ENCODE measurements around the gene EIF4ENIF1.

EIF4ENIF1 gene

GRCh38 chr22:31481129-31481528, 8.5 kb downstream of the EIF4ENIF1 start:
- Histone ChIP-seq H3K27me3 (ENCODE audit: insufficient read depth, insufficient read length) (no peaks in the 10 kb centered on the region), H3K36me3 (ENCODE audit: insufficient read depth, insufficient read length, low read length) (peaks cover 52% of the 10 kb centered on the region), H3K9ac (ENCODE audit: insufficient read length, low read depth) (no peak overlapping the region), H3K4me1 (ENCODE audit: insufficient read depth, insufficient read length) (no peaks in the 10 kb centered on the region), H3K9me3 (ENCODE audit: insufficient read depth, low read length) (no peaks in the 10 kb centered on the region), H3K4me3 (ENCODE audit: insufficient read length, low read depth) (no peak overlapping the region)
- no peak for TF ChIP-seq ZNF274 (IDR thresholded peaks at IDR 0.05; ENCODE audit: low read depth, low read length)
- no peak for TF ChIP-seq SUZ12 (IDR thresholded peaks at IDR 0.05; ENCODE audit: extremely low read depth, insufficient read depth, insufficient read length)
- TF ChIP-seq YY1 (IDR thresholded peaks at IDR 0.05; ENCODE audit: insufficient read depth, insufficient read length) = no peak
- DNase-seq (ENCODE audit: low read depth, low spot score) = no peak

GRCh38 chr22:31477329-31477728, 12.3 kb downstream of the EIF4ENIF1 start:
- H3K4me3 ChIP-seq (ENCODE audit: insufficient read length, low read depth) = no peak overlapping the region
- no peak for DNase-seq (ENCODE audit: low read depth, low spot score)
- H3K36me3 ChIP-seq (ENCODE audit: insufficient read depth, insufficient read length, low read length) = peaks cover 51% of the 10 kb centered on the region
- H3K4me1 ChIP-seq (ENCODE audit: insufficient read depth, insufficient read length) = no peaks in the 10 kb centered on the region
- H3K9ac ChIP-seq (ENCODE audit: insufficient read length, low read depth) = no peak overlapping the region
- TF ChIP-seq YY1 (IDR thresholded peaks at IDR 0.05; ENCODE audit: insufficient read depth, insufficient read length) = no peak
- no peak for TF ChIP-seq ZNF274 (IDR thresholded peaks at IDR 0.05; ENCODE audit: low read depth, low read length)
- no peak for TF ChIP-seq SUZ12 (IDR thresholded peaks at IDR 0.05; ENCODE audit: extremely low read depth, insufficient read depth, insufficient read length)
- H3K27me3 ChIP-seq (ENCODE audit: insufficient read depth, insufficient read length) = no peaks in the 10 kb centered on the region
- no peaks in the 10 kb centered on the region for H3K9me3 ChIP-seq (ENCODE audit: insufficient read depth, low read length)

GRCh38 chr22:31475800-31476199, 13.8 kb downstream of the EIF4ENIF1 start:
- TF ChIP-seq ZNF274 (IDR thresholded peaks at IDR 0.05; ENCODE audit: low read depth, low read length) (no peak), SUZ12 (IDR thresholded peaks at IDR 0.05; ENCODE audit: extremely low read depth, insufficient read depth, insufficient read length) (no peak), YY1 (IDR thresholded peaks at IDR 0.05; ENCODE audit: insufficient read depth, insufficient read length) (no peak)
- H3K36me3 ChIP-seq (ENCODE audit: insufficient read depth, insufficient read length, low read length) = peaks cover 44% of the 10 kb centered on the region
- no peak overlapping the region for H3K4me3 ChIP-seq (ENCODE audit: insufficient read length, low read depth)

GRCh38 chr22:31474743-31475142, 14.9 kb downstream of the EIF4ENIF1 start:
- Histone ChIP-seq H3K4me3 (ENCODE audit: insufficient read length, low read depth) (no peak overlapping the region), H3K27me3 (ENCODE audit: insufficient read depth, insufficient read length) (no peaks in the 10 kb centered on the region), H3K36me3 (ENCODE audit: insufficient read depth, insufficient read length, low read length) (peaks cover 46% of the 10 kb centered on the region), H3K9ac (ENCODE audit: insufficient read length, low read depth) (no peak overlapping the region), H3K4me1 (ENCODE audit: insufficient read depth, insufficient read length) (no peaks in the 10 kb centered on the region), H3K9me3 (ENCODE audit: insufficient read depth, low read length) (no peaks in the 10 kb centered on the region)
- DNase-seq (ENCODE audit: low read depth, low spot score) = no peak
- TF ChIP-seq ZNF274 (IDR thresholded peaks at IDR 0.05; ENCODE audit: low read depth, low read length) (no peak), SUZ12 (IDR thresholded peaks at IDR 0.05; ENCODE audit: extremely low read depth, insufficient read depth, insufficient read length) (no peak), YY1 (IDR thresholded peaks at IDR 0.05; ENCODE audit: insufficient read depth, insufficient read length) (no peak)

More at GRCh38 chr22:31475800-31476199, 13.8 kb downstream of the EIF4ENIF1 start:
- no peaks in the 10 kb centered on the region for H3K9me3 ChIP-seq (ENCODE audit: insufficient read depth, low read length)
- no peaks in the 10 kb centered on the region for H3K27me3 ChIP-seq (ENCODE audit: insufficient read depth, insufficient read length)
- no peaks in the 10 kb centered on the region for H3K4me1 ChIP-seq (ENCODE audit: insufficient read depth, insufficient read length)
- no peak for DNase-seq (ENCODE audit: low read depth, low spot score)
- no peak overlapping the region for H3K9ac ChIP-seq (ENCODE audit: insufficient read length, low read depth)

GRCh38 chr22:31465307-31465706, 24.3 kb downstream of the EIF4ENIF1 start:
- DNase-seq (ENCODE audit: low read depth, low spot score) = no peak
- Histone ChIP-seq H3K4me1 (ENCODE audit: insufficient read depth, insufficient read length) (no peaks in the 10 kb centered on the region), H3K36me3 (ENCODE audit: insufficient read depth, insufficient read length, low read length) (peaks cover 54% of the 10 kb centered on the region), H3K9me3 (ENCODE audit: insufficient read depth, low read length) (no peaks in the 10 kb centered on the region), H3K4me3 (ENCODE audit: insufficient read length, low read depth) (no peak overlapping the region), H3K9ac (ENCODE audit: insufficient read length, low read depth) (no peak overlapping the region), H3K27me3 (ENCODE audit: insufficient read depth, insufficient read length) (no peaks in the 10 kb centered on the region)
- no peak for TF ChIP-seq YY1 (IDR thresholded peaks at IDR 0.05; ENCODE audit: insufficient read depth, insufficient read length)
- TF ChIP-seq ZNF274 (IDR thresholded peaks at IDR 0.05; ENCODE audit: low read depth, low read length) = no peak
- TF ChIP-seq SUZ12 (IDR thresholded peaks at IDR 0.05; ENCODE audit: extremely low read depth, insufficient read depth, insufficient read length) = no peak

- Histone ChIP-seq H3K9ac (ENCODE audit: insufficient read length, low read depth) (no peak overlapping the region), H3K4me3 (ENCODE audit: insufficient read length, low read depth) (no peak overlapping the region), H3K36me3 (ENCODE audit: insufficient read depth, insufficient read length, low read length) (peaks cover 67% of the 10 kb centered on the region), H3K9me3 (ENCODE audit: insufficient read depth, low read length) (no peaks in the 10 kb centered on the region), H3K27me3 (ENCODE audit: insufficient read depth, insufficient read length) (no peaks in the 10 kb centered on the region), H3K4me1 (ENCODE audit: insufficient read depth, insufficient read length) (no peaks in the 10 kb centered on the region)
- no peak for DNase-seq (ENCODE audit: low read depth, low spot score)
- no peak for TF ChIP-seq ZNF274 (IDR thresholded peaks at IDR 0.05; ENCODE audit: low read depth, low read length)
- TF ChIP-seq SUZ12 (IDR thresholded peaks at IDR 0.05; ENCODE audit: extremely low read depth, insufficient read depth, insufficient read length) = no peak
- no peak for TF ChIP-seq YY1 (IDR thresholded peaks at IDR 0.05; ENCODE audit: insufficient read depth, insufficient read length)
Observed at GRCh38 chr22:31461699-31462098, 27.9 kb downstream of the EIF4ENIF1 start.

- TF ChIP-seq YY1 (IDR thresholded peaks at IDR 0.05; ENCODE audit: insufficient read depth, insufficient read length) (no peak), SUZ12 (IDR thresholded peaks at IDR 0.05; ENCODE audit: extremely low read depth, insufficient read depth, insufficient read length) (no peak), ZNF274 (IDR thresholded peaks at IDR 0.05; ENCODE audit: low read depth, low read length) (no peak)
- H3K9ac ChIP-seq (ENCODE audit: insufficient read length, low read depth) = no peak overlapping the region
- H3K9me3 ChIP-seq (ENCODE audit: insufficient read depth, low read length) = no peaks in the 10 kb centered on the region
- DNase-seq (ENCODE audit: low read depth, low spot score) = peak; percentile 5
- no peaks in the 10 kb centered on the region for H3K4me1 ChIP-seq (ENCODE audit: insufficient read depth, insufficient read length)
- no peaks in the 10 kb centered on the region for H3K27me3 ChIP-seq (ENCODE audit: insufficient read depth, insufficient read length)
- H3K36me3 ChIP-seq (ENCODE audit: insufficient read depth, insufficient read length, low read length) = peaks cover 61% of the 10 kb centered on the region
- H3K4me3 ChIP-seq (ENCODE audit: insufficient read length, low read depth) = no peak overlapping the region
Observed at GRCh38 chr22:31451709-31452571, 37.7 kb downstream of the EIF4ENIF1 start.

Data from NT2/D1 (cell line).